Measurements from ENCODE around the gene RGPD5.
"Not testable (repeated sequence)": the region's sequence is repeated elsewhere in the genome, so short reads cannot be mapped to it uniquely, and the experiment has no call there.

The RGPD5 gene

DNA sequence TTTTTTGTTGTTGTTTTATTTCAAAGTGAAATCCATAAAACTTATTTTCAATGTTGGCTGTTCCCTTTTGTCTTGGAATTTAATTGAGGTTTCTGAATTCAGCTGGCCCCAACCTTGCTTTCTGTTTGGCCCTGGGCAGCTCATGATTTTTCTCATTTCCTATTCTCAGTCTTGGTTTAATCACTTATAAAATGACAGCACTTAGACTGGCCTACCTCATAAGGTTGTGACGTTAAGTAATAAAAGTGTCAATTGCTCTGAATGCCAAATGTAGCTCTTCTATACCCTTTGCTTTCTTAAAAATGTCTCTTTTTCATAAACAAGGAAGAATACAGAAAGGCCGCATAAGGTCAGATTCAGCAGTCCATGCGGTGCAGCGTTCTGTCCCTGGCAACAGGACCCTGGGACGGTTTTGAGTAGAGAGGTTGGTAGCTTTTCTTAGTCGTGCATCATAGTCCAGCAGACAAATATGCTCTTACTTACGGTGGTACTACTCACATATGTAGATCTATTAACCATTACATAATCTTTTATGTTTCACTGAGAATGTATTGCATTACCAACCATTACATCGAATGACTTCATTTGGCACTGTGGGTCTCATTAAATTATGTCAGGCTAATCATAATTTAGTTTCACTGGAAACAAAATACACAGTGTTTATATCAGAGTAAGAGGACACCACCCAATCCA lies 27.1 kb upstream of the RGPD5 start:
- H3K4me2 ChIP-seq (ENCODE audit: insufficient read depth, low read length); DNase-seq; H3K4me1 ChIP-seq (ENCODE audit: insufficient read depth, low read length); H3K36me3 ChIP-seq (ENCODE audit: insufficient read depth, low read length); H2AFZ ChIP-seq (ENCODE audit: low read depth, low read length); H3K27me3 ChIP-seq (ENCODE audit: insufficient read depth, low read length, poor library complexity); H3K79me2 ChIP-seq (ENCODE audit: insufficient read depth, low read length); H4K20me1 ChIP-seq (ENCODE audit: insufficient read depth, low read length); ATAC-seq (ENCODE audit: insufficient read depth, low read depth); H3K9me3 ChIP-seq (ENCODE audit: insufficient read depth, low read length, severe bottlenecking); H3K4me3 ChIP-seq (ENCODE audit: low read depth in 1 of 2, low read length in 2 of 2); H3K9ac ChIP-seq (ENCODE audit: low read depth, low read length); H3K27ac ChIP-seq (ENCODE audit: low read length): not testable (repeated sequence)

DNA sequence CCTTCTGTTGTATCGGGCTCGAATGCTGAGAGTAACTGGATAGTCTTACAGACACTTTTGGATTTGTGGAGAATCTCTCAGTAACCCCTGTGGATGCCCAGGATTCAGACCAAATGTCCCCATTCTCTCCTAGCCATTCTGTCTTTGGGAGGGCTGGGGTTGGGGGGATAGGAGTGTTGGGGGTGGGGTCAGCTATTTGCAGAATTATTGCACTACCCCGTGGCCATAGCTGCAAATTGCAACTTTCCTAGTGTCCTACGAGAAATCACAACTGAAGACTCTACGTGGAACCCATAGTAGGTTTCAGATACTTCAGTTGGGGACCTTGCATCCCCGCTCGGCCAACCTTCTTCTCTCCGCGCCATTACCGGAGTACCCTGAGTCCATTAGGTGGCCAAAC lies 25.2 kb upstream of the RGPD5 start:
- ATAC-seq (ENCODE audit: insufficient read depth, low read depth); DNase-seq; H3K36me3 ChIP-seq (ENCODE audit: insufficient read depth, low read length); H3K4me1 ChIP-seq (ENCODE audit: insufficient read depth, low read length); H2AFZ ChIP-seq (ENCODE audit: low read depth, low read length); H3K79me2 ChIP-seq (ENCODE audit: insufficient read depth, low read length); H3K9me3 ChIP-seq (ENCODE audit: insufficient read depth, low read length, severe bottlenecking); H4K20me1 ChIP-seq (ENCODE audit: insufficient read depth, low read length); H3K4me3 ChIP-seq (ENCODE audit: low read depth in 1 of 2, low read length in 2 of 2); H3K4me2 ChIP-seq (ENCODE audit: insufficient read depth, low read length); H3K27ac ChIP-seq (ENCODE audit: low read length); H3K27me3 ChIP-seq (ENCODE audit: insufficient read depth, low read length, poor library complexity); H3K9ac ChIP-seq (ENCODE audit: low read depth, low read length): not testable (repeated sequence)

DNA sequence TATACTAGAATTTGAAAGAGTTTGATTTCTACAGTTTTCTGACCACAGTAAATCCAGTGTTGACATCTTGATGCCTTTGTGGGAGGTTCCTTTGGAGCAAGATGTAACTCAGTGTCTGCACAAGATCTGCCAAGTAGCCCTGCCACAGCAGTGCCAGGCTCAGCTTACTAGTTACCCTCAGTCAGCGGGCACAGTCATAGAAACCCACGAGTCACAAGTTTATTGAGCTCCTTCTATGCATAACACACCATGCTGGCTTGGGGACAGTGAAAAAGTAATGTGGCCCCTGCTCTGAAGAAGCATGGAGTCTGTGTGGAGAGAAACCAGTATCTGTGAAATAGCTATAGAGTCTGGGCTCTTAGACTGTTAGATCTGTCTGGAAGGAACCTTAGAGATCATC lies 15.0 kb upstream of the RGPD5 start:
- not testable (repeated sequence) for H3K4me3 ChIP-seq (ENCODE audit: low read depth in 1 of 2, low read length in 2 of 2); H3K9ac ChIP-seq (ENCODE audit: low read depth, low read length); H3K79me2 ChIP-seq (ENCODE audit: insufficient read depth, low read length); H3K27ac ChIP-seq (ENCODE audit: low read length); H4K20me1 ChIP-seq (ENCODE audit: insufficient read depth, low read length); H2AFZ ChIP-seq (ENCODE audit: low read depth, low read length); DNase-seq; ATAC-seq (ENCODE audit: insufficient read depth, low read depth); H3K27me3 ChIP-seq (ENCODE audit: insufficient read depth, low read length, poor library complexity); H3K9me3 ChIP-seq (ENCODE audit: insufficient read depth, low read length, severe bottlenecking); H3K36me3 ChIP-seq (ENCODE audit: insufficient read depth, low read length); H3K4me2 ChIP-seq (ENCODE audit: insufficient read depth, low read length); H3K4me1 ChIP-seq (ENCODE audit: insufficient read depth, low read length)

GRCh38 chr2:109781147-109781816 lies 12.8 kb upstream of the RGPD5 start:
- DNase-seq; ATAC-seq (ENCODE audit: insufficient read depth, low read depth); H3K36me3 ChIP-seq (ENCODE audit: insufficient read depth, low read length); H3K4me1 ChIP-seq (ENCODE audit: insufficient read depth, low read length); H3K79me2 ChIP-seq (ENCODE audit: insufficient read depth, low read length); H3K4me2 ChIP-seq (ENCODE audit: insufficient read depth, low read length); H3K27me3 ChIP-seq (ENCODE audit: insufficient read depth, low read length, poor library complexity); H3K4me3 ChIP-seq (ENCODE audit: low read depth in 1 of 2, low read length in 2 of 2); H4K20me1 ChIP-seq (ENCODE audit: insufficient read depth, low read length); H3K9me3 ChIP-seq (ENCODE audit: insufficient read depth, low read length, severe bottlenecking); H2AFZ ChIP-seq (ENCODE audit: low read depth, low read length); H3K27ac ChIP-seq (ENCODE audit: low read length); H3K9ac ChIP-seq (ENCODE audit: low read depth, low read length): not testable (repeated sequence)

- not testable (repeated sequence) for H3K4me3 ChIP-seq (ENCODE audit: low read depth in 1 of 2, low read length in 2 of 2); H3K27me3 ChIP-seq (ENCODE audit: insufficient read depth, low read length, poor library complexity); H3K9me3 ChIP-seq (ENCODE audit: insufficient read depth, low read length, severe bottlenecking); H4K20me1 ChIP-seq (ENCODE audit: insufficient read depth, low read length); ATAC-seq (ENCODE audit: insufficient read depth, low read depth); H3K36me3 ChIP-seq (ENCODE audit: insufficient read depth, low read length); H2AFZ ChIP-seq (ENCODE audit: low read depth, low read length); DNase-seq; H3K27ac ChIP-seq (ENCODE audit: low read length); H3K4me2 ChIP-seq (ENCODE audit: insufficient read depth, low read length); H3K79me2 ChIP-seq (ENCODE audit: insufficient read depth, low read length); H3K4me1 ChIP-seq (ENCODE audit: insufficient read depth, low read length); H3K9ac ChIP-seq (ENCODE audit: low read depth, low read length)
These were observed 11.6 kb upstream of the RGPD5 start for GRCh38 chr2:109782446-109782993.

DNA sequence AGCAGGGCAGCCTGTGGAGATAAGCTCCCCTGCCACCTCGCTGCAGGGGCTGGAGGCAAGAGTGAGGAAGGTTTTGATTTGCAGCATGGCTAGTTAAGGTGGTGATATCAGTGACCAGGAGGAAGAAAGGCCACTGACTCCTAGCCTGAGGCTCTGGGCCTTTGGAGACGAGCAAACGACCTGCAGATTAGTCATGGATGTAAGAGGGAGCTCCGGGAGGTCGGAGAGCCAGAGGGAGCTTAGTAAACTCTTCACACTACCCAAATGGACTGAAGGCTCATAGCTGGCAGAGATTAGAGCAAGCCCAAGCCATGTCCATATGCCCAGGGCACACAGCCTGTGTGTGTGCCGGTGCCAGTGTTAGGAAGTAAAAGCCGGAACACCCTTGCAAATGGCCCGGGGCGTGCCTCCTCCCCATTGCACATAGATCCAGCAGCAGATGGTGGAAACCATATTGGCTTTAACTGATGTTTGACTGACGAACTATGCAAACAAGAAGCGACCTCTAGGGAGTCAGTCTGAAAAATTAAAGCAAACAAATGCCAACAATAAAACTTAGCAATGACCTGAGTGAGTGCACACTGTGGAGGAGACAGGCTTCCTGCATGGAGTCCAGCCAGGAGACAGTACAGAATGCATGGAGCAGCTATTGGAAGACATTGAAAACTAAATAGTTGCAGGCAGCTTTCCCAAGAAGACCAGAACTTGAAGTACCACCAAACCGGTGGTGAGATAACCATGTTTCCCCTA lies 2.4 kb upstream of the RGPD5 start:
- not testable (repeated sequence) for H4K20me1 ChIP-seq (ENCODE audit: insufficient read depth, low read length); H3K4me1 ChIP-seq (ENCODE audit: insufficient read depth, low read length); H3K4me3 ChIP-seq (ENCODE audit: low read depth in 1 of 2, low read length in 2 of 2); H3K79me2 ChIP-seq (ENCODE audit: insufficient read depth, low read length); H3K36me3 ChIP-seq (ENCODE audit: insufficient read depth, low read length); H3K27ac ChIP-seq (ENCODE audit: low read length); H3K4me2 ChIP-seq (ENCODE audit: insufficient read depth, low read length); H3K9ac ChIP-seq (ENCODE audit: low read depth, low read length); H3K9me3 ChIP-seq (ENCODE audit: insufficient read depth, low read length, severe bottlenecking); H2AFZ ChIP-seq (ENCODE audit: low read depth, low read length); H3K27me3 ChIP-seq (ENCODE audit: insufficient read depth, low read length, poor library complexity); DNase-seq; ATAC-seq (ENCODE audit: insufficient read depth, low read depth)

DNA sequence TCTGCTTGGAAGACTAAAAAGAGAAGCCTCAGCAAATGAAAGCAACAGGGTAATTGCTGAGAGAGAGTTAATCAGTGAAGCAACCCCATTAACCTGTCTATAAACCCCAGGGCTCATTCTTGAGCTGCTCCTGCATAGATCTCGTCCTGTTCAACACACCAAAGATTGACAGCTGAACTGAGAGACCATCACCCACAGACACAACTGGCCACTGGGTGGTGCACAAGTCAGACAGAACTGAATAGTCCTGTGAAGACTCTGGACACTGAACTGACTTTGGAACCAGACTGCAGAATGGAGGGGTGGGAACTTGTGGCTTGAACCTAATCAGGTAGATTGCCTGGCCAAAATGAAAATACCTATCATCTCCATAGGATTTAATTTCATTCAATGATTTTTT lies 1.4 kb upstream of the RGPD5 start:
- DNase-seq; H3K4me2 ChIP-seq (ENCODE audit: insufficient read depth, low read length); H4K20me1 ChIP-seq (ENCODE audit: insufficient read depth, low read length); H2AFZ ChIP-seq (ENCODE audit: low read depth, low read length); H3K9me3 ChIP-seq (ENCODE audit: insufficient read depth, low read length, severe bottlenecking); H3K79me2 ChIP-seq (ENCODE audit: insufficient read depth, low read length); H3K4me1 ChIP-seq (ENCODE audit: insufficient read depth, low read length); H3K27ac ChIP-seq (ENCODE audit: low read length); H3K9ac ChIP-seq (ENCODE audit: low read depth, low read length); H3K27me3 ChIP-seq (ENCODE audit: insufficient read depth, low read length, poor library complexity); H3K36me3 ChIP-seq (ENCODE audit: insufficient read depth, low read length); H3K4me3 ChIP-seq (ENCODE audit: low read depth in 1 of 2, low read length in 2 of 2): not testable (repeated sequence)
- peak; percentile 52; the same call in 1 of the 3 replicates for ATAC-seq (ENCODE audit: insufficient read depth, low read depth)

Measured in DND-41 (cell line).